Stimulated activated CD4-positive, alpha-beta T cell treated with anti-CD3 and anti-CD28 coated beads, Interleukin-2, amount 100 ng/mL, for 24 hours (primary cell): ENCODE results near the gene FBLN1.
"Not testable (repeated sequence)": the region's sequence is repeated elsewhere in the genome, so short reads cannot be mapped to it uniquely, and the experiment has no call there.

ENCODE experiments used
- DNase-seq, 2 donors: peaks; one replicate each; pipeline ENCODE4 v3.0.0-alpha.2; 2020

FBLN1 gene

GRCh38 chr22:45616432-45616831, 113.7 kb downstream of the FBLN1 start:
- no peak for DNase-seq

- no peak for DNase-seq
Observed at GRCh38 chr22:45617948-45618347, 115.3 kb downstream of the FBLN1 start.

GRCh38 chr22:45620706-45621105, 118.0 kb downstream of the FBLN1 start:
- DNase-seq = no peak

GRCh38 chr22:45621836-45622600, 119.3 kb downstream of the FBLN1 start:
- no peak for DNase-seq

GRCh38 chr22:45623464-45624145, 120.9 kb downstream of the FBLN1 start:
- not testable (repeated sequence) for DNase-seq

- DNase-seq = no peak
Observed at GRCh38 chr22:45626198-45626651, 123.5 kb downstream of the FBLN1 start.

GRCh38 chr22:45627489-45628233, 125.0 kb downstream of the FBLN1 start:
- DNase-seq = no peak

GRCh38 chr22:45628515-45628914, 125.8 kb downstream of the FBLN1 start:
- DNase-seq = no peak

GRCh38 chr22:45629469-45630089, 126.9 kb downstream of the FBLN1 start:
- no peak for DNase-seq

GRCh38 chr22:45630436-45630835, 127.8 kb downstream of the FBLN1 start:
- DNase-seq = no peak

GRCh38 chr22:45631140-45631840, 128.6 kb downstream of the FBLN1 start:
- no peak for DNase-seq

GRCh38 chr22:45631841-45632238, 129.2 kb downstream of the FBLN1 start:
- no peak for DNase-seq

GRCh38 chr22:45632791-45633515, 130.3 kb downstream of the FBLN1 start:
- DNase-seq = no peak

GRCh38 chr22:45636683-45637082, 134.0 kb downstream of the FBLN1 start:
- DNase-seq = no peak

- DNase-seq = no peak
Observed at GRCh38 chr22:45638197-45638596, 135.5 kb downstream of the FBLN1 start.

GRCh38 chr22:45638834-45639746, 136.4 kb downstream of the FBLN1 start:
- DNase-seq = no peak

- DNase-seq = no peak
Observed at GRCh38 chr22:45639747-45640102, 137.0 kb downstream of the FBLN1 start.

GRCh38 chr22:45640291-45640940, 137.7 kb downstream of the FBLN1 start:
- DNase-seq = no peak

- no peak for DNase-seq
Observed at GRCh38 chr22:45640941-45641621, 138.4 kb downstream of the FBLN1 start.

GRCh38 chr22:45642986-45643385, 140.3 kb downstream of the FBLN1 start:
- DNase-seq = no peak
